GM18526 (cell line): Measurements from ENCODE around the gene RAB1B.

ENCODE experiments used
- POLR2A ChIP-seq: IDR thresholded peaks from 3 replicates; pipeline ENCODE4 v1.6.1; 2011; ENCODE audit not compliant: insufficient read length; ENCODE audit errors: extremely low read depth

RAB1B gene

GRCh38 chr11:66294626-66295620 lies 26.5 kb downstream of the RAB1B start:
- TF ChIP-seq POLR2A = no peak

- TF ChIP-seq POLR2A = no peak
These were observed 29.2 kb downstream of the RAB1B start for GRCh38 chr11:66297610-66298009.

- TF ChIP-seq POLR2A = no peak
These were observed 30.7 kb downstream of the RAB1B start for GRCh38 chr11:66299186-66299585.

- TF ChIP-seq POLR2A = no peak
These were observed 34.2 kb downstream of the RAB1B start for GRCh38 chr11:66302656-66303055.

GRCh38 chr11:66309475-66309874 lies 41.0 kb downstream of the RAB1B start:
- no peak for TF ChIP-seq POLR2A

GRCh38 chr11:66310324-66310723 lies 41.9 kb downstream of the RAB1B start:
- TF ChIP-seq POLR2A = no peak

- no peak for TF ChIP-seq POLR2A
These were observed 43.1 kb downstream of the RAB1B start for GRCh38 chr11:66311470-66311964.

- TF ChIP-seq POLR2A = peak; percentile 45
These were observed 43.6 kb downstream of the RAB1B start for GRCh38 chr11:66311965-66312548.

GRCh38 chr11:66312549-66313320 lies 44.3 kb downstream of the RAB1B start:
- TF ChIP-seq POLR2A = no peak

GRCh38 chr11:66313321-66314185 lies 45.1 kb downstream of the RAB1B start:
- no peak for TF ChIP-seq POLR2A

GRCh38 chr11:66314186-66314501 lies 45.7 kb downstream of the RAB1B start:
- no peak for TF ChIP-seq POLR2A

GRCh38 chr11:66314561-66315497 lies 46.4 kb downstream of the RAB1B start:
- no peak for TF ChIP-seq POLR2A

GRCh38 chr11:66315498-66315885 lies 47.1 kb downstream of the RAB1B start:
- no peak for TF ChIP-seq POLR2A

GRCh38 chr11:66315921-66316811 lies 47.7 kb downstream of the RAB1B start:
- TF ChIP-seq POLR2A = no peak
